K562 (cell line): ENCODE data around the gene BBLN. TPM values are rescaled to one million over a fixed set of nuclear protein-coding genes. Genes with fewer than 3 reads are reported as not detected.

ENCODE experiments used
- BDP1 ChIP-seq: IDR thresholded peaks from 3 replicates; pipeline ENCODE4 v1.6.1; 2011; ENCODE audit not compliant: insufficient read length, insufficient read depth
- BRD9 ChIP-seq: fragments of 450-650 bp; IDR thresholded peaks from 2 replicates; pipeline ENCODE4 v1.6.1; 2018; ENCODE audit warnings: low read depth; ENCODE audit not compliant: partially characterized antibody
- CREM ChIP-seq: IDR thresholded peaks from 2 replicates; pipeline ENCODE4 v1.6.1; 2014; ENCODE audit warnings: antibody characterized with exemption, low read depth
- HIVEP1 ChIP-seq: fragments of 250-450 bp; sonication (Bioruptor Pico); IDR thresholded peaks from 2 replicates; pipeline ENCODE4 v1.4.0; 2020; ENCODE audit warnings: mild to moderate bottlenecking
- MEF2A ChIP-seq: IDR thresholded peaks from 2 replicates; pipeline ENCODE4 v1.6.1; 2011; ENCODE audit warnings: low read depth, mild to moderate bottlenecking, low read length, moderate library complexity; ENCODE audit not compliant: control insufficient read depth
- NEUROD1 ChIP-seq: fragments of 150-350 bp; IDR thresholded peaks from 2 replicates; pipeline ENCODE4 v1.6.1; 2014; ENCODE audit warnings: borderline replicate concordance, low read length, low read depth; ENCODE audit not compliant: partially characterized antibody
- PCBP1 ChIP-seq: fragments of 200-400 bp; formaldehyde crosslinking; IDR thresholded peaks from 2 replicates; pipeline ENCODE4 v1.6.1; 2018; ENCODE audit warnings: mild to moderate bottlenecking, low read depth, low read length; ENCODE audit not compliant: poor library complexity, severe bottlenecking
- SMARCE1 ChIP-seq: fragments of 450-650 bp; IDR thresholded peaks from 2 replicates; pipeline ENCODE4 v1.7.1; 2016; ENCODE audit warnings: mild to moderate bottlenecking
- XRCC3 ChIP-seq: fragments of 450-650 bp; IDR thresholded peaks from 2 replicates; pipeline ENCODE4 v1.6.1; 2017; ENCODE audit warnings: mild to moderate bottlenecking, moderate library complexity
- ZNF644 ChIP-seq: fragments of 200-800 bp; sonication (Bioruptor generic); IDR thresholded peaks from 2 replicates; pipeline ENCODE4 v1.6.1; 2016; ENCODE audit warnings: low read depth, missing genetic modification characterization, missing compliant biosample characterization
- polyA plus RNA-seq, 8 experiments: library from polyadenylated mRNA; depleted of rRNA in 4 of 8; stranded (reverse) in 5 of 8; unstranded in 3 of 8; fragments of >200 nt; fragmentation: Nextera tagmentation in 2 of 8; fragmentation: Illumina TruSeq in 1 of 8; extraction: Ambion mirVana in 2 of 8; extraction: Trizol in 1 of 8; gene quantifications; 2 replicates each; pipeline versions ENCODE4 v1.2.1 to v1.2.3, GENCODE V29; 2011 to 2014; ENCODE audit warnings: inconsistent platforms in 1 of 8, missing spikeins in 1 of 8
- total RNA-seq, 7 experiments: library from RNA; depleted of rRNA in 6 of 7; stranded (reverse); fragments of >200 nt in 6 of 7; fragmentation: Illumina TruSeq in 2 of 7; extraction: Trizol in 2 of 7; gene quantifications; 2 replicates each; pipeline versions ENCODE4 v1.2.1 to v1.2.3, GENCODE V29; 2011 to 2021; ENCODE audit warnings: low replicate concordance in 1 of 7
- TF ChIP-seq, protein P1 (sequence below): fragments of 450-650 bp; formaldehyde crosslinking; IDR thresholded peaks from 2 replicates; pipeline ENCODE4 v1.4.0; 2022; ENCODE audit warnings: missing genetic modification characterization
- TF ChIP-seq, protein P2 (sequence below): fragments of 450-650 bp; IDR thresholded peaks from 2 replicates; pipeline ENCODE4 v1.6.1; 2016; ENCODE audit warnings: mild to moderate bottlenecking, moderate library complexity
- TF ChIP-seq, protein P3 (sequence below): fragments of 450-650 bp; IDR thresholded peaks from 2 replicates; pipeline ENCODE4 v1.7.0; 2016; ENCODE audit warnings: borderline replicate concordance

BBLN gene
- total and polyA plus RNA-seq, 9 of the 15 experiments (the other 6 are each of a cell fraction or from before 2014, with no cell fraction given), result 4.2 to 331 (median 87.1) TPM

DNA sequence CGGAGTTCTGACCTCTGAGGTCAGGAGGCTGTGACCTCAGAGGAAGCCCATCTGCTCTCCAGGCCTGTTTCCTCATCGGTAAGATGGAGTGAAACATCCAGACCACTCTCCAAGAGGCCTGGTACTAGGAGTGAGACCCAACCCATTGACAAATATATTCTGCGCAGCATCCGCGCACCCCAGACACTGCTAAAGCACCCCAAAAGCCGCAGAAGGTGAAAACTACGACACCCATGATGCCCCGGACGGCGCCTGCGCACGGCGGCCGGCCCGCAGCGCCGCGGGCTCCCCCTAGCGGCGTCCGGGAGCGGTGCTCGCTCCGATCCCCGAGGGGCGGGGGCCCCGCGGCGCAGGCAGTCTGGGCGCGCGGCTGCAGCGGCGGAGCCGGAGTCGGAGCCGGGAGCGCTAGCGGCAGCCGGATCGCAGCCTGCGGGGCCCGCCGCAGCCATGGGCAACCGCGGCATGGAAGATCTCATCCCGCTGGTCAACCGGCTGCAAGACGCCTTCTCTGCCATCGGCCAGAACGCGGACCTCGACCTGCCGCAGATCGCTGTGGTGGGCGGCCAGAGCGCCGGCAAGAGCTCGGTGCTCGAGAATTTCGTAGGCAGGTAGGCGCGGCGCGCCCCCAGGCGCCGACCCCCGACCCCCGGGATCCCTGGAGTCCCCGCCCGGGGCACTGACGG lies 43.1 kb downstream of the BBLN start, which contains the start of gene DNM1 (continued):
- TF ChIP-seq, protein P1, sequence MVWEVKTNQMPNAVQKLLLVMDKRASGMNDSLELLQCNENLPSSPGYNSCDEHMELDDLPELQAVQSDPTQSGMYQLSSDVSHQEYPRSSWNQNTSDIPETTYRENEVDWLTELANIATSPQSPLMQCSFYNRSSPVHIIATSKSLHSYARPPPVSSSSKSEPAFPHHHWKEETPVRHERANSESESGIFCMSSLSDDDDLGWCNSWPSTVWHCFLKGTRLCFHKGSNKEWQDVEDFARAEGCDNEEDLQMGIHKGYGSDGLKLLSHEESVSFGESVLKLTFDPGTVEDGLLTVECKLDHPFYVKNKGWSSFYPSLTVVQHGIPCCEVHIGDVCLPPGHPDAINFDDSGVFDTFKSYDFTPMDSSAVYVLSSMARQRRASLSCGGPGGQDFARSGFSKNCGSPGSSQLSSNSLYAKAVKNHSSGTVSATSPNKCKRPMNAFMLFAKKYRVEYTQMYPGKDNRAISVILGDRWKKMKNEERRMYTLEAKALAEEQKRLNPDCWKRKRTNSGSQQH, result no peak
- TF ChIP-seq BRD9 (no peak), CREM (no peak), NEUROD1 (peak; percentile 62), MEF2A (no peak), ZNF644 (no peak), HIVEP1 (CRISPR knock-in tag) (peak; percentile 85; the same call in 1 of the 2 replicates), XRCC3 (no peak), BDP1 (no peak), PCBP1 (peak; percentile 76), SMARCE1 (no peak)
- TF ChIP-seq, protein P2, sequence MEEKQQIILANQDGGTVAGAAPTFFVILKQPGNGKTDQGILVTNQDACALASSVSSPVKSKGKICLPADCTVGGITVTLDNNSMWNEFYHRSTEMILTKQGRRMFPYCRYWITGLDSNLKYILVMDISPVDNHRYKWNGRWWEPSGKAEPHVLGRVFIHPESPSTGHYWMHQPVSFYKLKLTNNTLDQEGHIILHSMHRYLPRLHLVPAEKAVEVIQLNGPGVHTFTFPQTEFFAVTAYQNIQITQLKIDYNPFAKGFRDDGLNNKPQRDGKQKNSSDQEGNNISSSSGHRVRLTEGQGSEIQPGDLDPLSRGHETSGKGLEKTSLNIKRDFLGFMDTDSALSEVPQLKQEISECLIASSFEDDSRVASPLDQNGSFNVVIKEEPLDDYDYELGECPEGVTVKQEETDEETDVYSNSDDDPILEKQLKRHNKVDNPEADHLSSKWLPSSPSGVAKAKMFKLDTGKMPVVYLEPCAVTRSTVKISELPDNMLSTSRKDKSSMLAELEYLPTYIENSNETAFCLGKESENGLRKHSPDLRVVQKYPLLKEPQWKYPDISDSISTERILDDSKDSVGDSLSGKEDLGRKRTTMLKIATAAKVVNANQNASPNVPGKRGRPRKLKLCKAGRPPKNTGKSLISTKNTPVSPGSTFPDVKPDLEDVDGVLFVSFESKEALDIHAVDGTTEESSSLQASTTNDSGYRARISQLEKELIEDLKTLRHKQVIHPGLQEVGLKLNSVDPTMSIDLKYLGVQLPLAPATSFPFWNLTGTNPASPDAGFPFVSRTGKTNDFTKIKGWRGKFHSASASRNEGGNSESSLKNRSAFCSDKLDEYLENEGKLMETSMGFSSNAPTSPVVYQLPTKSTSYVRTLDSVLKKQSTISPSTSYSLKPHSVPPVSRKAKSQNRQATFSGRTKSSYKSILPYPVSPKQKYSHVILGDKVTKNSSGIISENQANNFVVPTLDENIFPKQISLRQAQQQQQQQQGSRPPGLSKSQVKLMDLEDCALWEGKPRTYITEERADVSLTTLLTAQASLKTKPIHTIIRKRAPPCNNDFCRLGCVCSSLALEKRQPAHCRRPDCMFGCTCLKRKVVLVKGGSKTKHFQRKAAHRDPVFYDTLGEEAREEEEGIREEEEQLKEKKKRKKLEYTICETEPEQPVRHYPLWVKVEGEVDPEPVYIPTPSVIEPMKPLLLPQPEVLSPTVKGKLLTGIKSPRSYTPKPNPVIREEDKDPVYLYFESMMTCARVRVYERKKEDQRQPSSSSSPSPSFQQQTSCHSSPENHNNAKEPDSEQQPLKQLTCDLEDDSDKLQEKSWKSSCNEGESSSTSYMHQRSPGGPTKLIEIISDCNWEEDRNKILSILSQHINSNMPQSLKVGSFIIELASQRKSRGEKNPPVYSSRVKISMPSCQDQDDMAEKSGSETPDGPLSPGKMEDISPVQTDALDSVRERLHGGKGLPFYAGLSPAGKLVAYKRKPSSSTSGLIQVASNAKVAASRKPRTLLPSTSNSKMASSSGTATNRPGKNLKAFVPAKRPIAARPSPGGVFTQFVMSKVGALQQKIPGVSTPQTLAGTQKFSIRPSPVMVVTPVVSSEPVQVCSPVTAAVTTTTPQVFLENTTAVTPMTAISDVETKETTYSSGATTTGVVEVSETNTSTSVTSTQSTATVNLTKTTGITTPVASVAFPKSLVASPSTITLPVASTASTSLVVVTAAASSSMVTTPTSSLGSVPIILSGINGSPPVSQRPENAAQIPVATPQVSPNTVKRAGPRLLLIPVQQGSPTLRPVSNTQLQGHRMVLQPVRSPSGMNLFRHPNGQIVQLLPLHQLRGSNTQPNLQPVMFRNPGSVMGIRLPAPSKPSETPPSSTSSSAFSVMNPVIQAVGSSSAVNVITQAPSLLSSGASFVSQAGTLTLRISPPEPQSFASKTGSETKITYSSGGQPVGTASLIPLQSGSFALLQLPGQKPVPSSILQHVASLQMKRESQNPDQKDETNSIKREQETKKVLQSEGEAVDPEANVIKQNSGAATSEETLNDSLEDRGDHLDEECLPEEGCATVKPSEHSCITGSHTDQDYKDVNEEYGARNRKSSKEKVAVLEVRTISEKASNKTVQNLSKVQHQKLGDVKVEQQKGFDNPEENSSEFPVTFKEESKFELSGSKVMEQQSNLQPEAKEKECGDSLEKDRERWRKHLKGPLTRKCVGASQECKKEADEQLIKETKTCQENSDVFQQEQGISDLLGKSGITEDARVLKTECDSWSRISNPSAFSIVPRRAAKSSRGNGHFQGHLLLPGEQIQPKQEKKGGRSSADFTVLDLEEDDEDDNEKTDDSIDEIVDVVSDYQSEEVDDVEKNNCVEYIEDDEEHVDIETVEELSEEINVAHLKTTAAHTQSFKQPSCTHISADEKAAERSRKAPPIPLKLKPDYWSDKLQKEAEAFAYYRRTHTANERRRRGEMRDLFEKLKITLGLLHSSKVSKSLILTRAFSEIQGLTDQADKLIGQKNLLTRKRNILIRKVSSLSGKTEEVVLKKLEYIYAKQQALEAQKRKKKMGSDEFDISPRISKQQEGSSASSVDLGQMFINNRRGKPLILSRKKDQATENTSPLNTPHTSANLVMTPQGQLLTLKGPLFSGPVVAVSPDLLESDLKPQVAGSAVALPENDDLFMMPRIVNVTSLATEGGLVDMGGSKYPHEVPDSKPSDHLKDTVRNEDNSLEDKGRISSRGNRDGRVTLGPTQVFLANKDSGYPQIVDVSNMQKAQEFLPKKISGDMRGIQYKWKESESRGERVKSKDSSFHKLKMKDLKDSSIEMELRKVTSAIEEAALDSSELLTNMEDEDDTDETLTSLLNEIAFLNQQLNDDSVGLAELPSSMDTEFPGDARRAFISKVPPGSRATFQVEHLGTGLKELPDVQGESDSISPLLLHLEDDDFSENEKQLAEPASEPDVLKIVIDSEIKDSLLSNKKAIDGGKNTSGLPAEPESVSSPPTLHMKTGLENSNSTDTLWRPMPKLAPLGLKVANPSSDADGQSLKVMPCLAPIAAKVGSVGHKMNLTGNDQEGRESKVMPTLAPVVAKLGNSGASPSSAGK, result no peak
- TF ChIP-seq, protein P3, sequence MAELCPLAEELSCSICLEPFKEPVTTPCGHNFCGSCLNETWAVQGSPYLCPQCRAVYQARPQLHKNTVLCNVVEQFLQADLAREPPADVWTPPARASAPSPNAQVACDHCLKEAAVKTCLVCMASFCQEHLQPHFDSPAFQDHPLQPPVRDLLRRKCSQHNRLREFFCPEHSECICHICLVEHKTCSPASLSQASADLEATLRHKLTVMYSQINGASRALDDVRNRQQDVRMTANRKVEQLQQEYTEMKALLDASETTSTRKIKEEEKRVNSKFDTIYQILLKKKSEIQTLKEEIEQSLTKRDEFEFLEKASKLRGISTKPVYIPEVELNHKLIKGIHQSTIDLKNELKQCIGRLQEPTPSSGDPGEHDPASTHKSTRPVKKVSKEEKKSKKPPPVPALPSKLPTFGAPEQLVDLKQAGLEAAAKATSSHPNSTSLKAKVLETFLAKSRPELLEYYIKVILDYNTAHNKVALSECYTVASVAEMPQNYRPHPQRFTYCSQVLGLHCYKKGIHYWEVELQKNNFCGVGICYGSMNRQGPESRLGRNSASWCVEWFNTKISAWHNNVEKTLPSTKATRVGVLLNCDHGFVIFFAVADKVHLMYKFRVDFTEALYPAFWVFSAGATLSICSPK, result no peak
